Loucy (cell line): ENCODE measurements around the gene SPRR3.
"Not testable (repeated sequence)": the region's sequence is repeated elsewhere in the genome, so short reads cannot be mapped to it uniquely, and the experiment has no call there.

ENCODE experiments used
- H2AFZ ChIP-seq: fragments of 200-600 bp; sonication (generic); 2 replicates; pipeline ENCODE4 v1.6.0; 2016; ENCODE audit warnings: antibody characterized with exemption, mild to moderate bottlenecking, low read length, moderate library complexity
- H3F3A ChIP-seq: fragments of 200-600 bp; 2 replicates; pipeline ENCODE4 v1.6.0; 2016; ENCODE audit warnings: antibody characterized with exemption, low read depth, mild to moderate bottlenecking
- H3K27me3 ChIP-seq: fragments of 200-600 bp; sonication (generic); 2 replicates; pipeline ENCODE4 v1.6.1; 2014; ENCODE audit warnings: low read length, mild to moderate bottlenecking; ENCODE audit not compliant: insufficient read depth, poor library complexity, severe bottlenecking
- H3K36me3 ChIP-seq: fragments of 200-600 bp; sonication (generic); 2 replicates; pipeline ENCODE4 v1.6.1; 2016; ENCODE audit warnings: low read length; ENCODE audit not compliant: insufficient read depth
- H3K4me1 ChIP-seq: fragments of 200-600 bp; sonication (generic); 2 replicates; pipeline ENCODE4 v1.5.1; 2014; ENCODE audit warnings: low read length, mild to moderate bottlenecking; ENCODE audit not compliant: insufficient read depth, poor library complexity, severe bottlenecking
- H3K4me2 ChIP-seq: fragments of 200-600 bp; sonication (generic); 2 replicates; pipeline ENCODE4 v1.6.0; 2014; ENCODE audit warnings: antibody characterized with exemption, low read length, low read depth, mild to moderate bottlenecking; ENCODE audit not compliant: poor library complexity, severe bottlenecking
- H3K4me3 ChIP-seq: fragments of 200-600 bp; sonication (generic); 2 replicates; pipeline ENCODE4 v1.5.1; 2014; ENCODE audit warnings: low read length, mild to moderate bottlenecking, mixed read lengths; ENCODE audit not compliant: poor library complexity, severe bottlenecking
- H3K79me2 ChIP-seq: fragments of 200-600 bp; sonication (generic); 2 replicates; pipeline ENCODE4 v1.6.1; 2014; ENCODE audit warnings: low read length; ENCODE audit not compliant: insufficient read depth
- H3K9ac ChIP-seq: fragments of 200-600 bp; sonication (generic); 2 replicates; pipeline ENCODE4 v1.6.0; 2014; ENCODE audit warnings: mild to moderate bottlenecking, low read depth, low read length, moderate library complexity; ENCODE audit not compliant: poor library complexity, severe bottlenecking
- H3K9me2 ChIP-seq: fragments of 200-600 bp; sonication (generic); replicated peaks from 2 replicates; pipeline ENCODE4 v1.6.1; 2016; ENCODE audit warnings: low read depth, low read length, mixed read lengths
- H3K9me3 ChIP-seq: fragments of 200-600 bp; sonication (generic); 2 replicates; pipeline ENCODE4 v1.6.1; 2014; ENCODE audit warnings: mild to moderate bottlenecking, antibody characterized with exemption, low read length, low read depth; ENCODE audit not compliant: insufficient read depth
- H4K20me1 ChIP-seq: fragments of 200-600 bp; sonication (generic); 2 replicates; pipeline ENCODE4 v1.6.0; 2014; ENCODE audit warnings: antibody characterized with exemption, low read length, mild to moderate bottlenecking; ENCODE audit not compliant: insufficient read depth, poor library complexity, severe bottlenecking
- EZH2phosphoT487 ChIP-seq: fragments of 200-600 bp; IDR thresholded peaks from 2 replicates; pipeline ENCODE4 v1.6.1; 2018; ENCODE audit warnings: antibody characterized with exemption, mild to moderate bottlenecking, moderate library complexity, borderline replicate concordance
- TF ChIP-seq, protein P1 (sequence below): fragments of 200-600 bp; sonication (generic); conservative IDR thresholded peaks from 2 replicates; pipeline ENCODE4 v1.5.1; 2014; ENCODE audit warnings: mild to moderate bottlenecking, antibody characterized with exemption, low read length

SPRR3 gene

DNA sequence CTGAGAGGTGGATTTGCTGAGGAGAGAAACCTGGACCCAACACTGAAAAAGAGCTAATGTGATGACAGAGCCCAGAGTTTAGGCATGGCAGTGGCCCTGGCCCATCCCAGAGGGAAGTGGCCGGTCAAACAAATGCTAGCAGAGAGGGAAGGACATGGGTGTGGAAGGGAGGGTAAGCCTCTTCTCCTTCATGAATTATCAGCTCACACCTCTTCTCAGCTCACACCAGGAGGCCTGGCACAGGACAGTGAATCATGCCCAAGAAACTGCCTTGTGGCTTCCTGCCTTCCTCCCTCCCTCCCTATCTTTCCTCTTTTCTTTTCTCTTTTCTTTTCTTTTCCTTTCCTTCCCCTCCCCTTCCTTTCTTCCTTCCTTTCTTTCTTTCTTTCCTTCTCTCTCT is 1.3 kb upstream of the SPRR3 start:
- no peaks in the 10 kb centered on the region for H3K4me1 ChIP-seq
- H3F3A ChIP-seq: no peaks in the 10 kb centered on the region
- TF ChIP-seq, protein P1, sequence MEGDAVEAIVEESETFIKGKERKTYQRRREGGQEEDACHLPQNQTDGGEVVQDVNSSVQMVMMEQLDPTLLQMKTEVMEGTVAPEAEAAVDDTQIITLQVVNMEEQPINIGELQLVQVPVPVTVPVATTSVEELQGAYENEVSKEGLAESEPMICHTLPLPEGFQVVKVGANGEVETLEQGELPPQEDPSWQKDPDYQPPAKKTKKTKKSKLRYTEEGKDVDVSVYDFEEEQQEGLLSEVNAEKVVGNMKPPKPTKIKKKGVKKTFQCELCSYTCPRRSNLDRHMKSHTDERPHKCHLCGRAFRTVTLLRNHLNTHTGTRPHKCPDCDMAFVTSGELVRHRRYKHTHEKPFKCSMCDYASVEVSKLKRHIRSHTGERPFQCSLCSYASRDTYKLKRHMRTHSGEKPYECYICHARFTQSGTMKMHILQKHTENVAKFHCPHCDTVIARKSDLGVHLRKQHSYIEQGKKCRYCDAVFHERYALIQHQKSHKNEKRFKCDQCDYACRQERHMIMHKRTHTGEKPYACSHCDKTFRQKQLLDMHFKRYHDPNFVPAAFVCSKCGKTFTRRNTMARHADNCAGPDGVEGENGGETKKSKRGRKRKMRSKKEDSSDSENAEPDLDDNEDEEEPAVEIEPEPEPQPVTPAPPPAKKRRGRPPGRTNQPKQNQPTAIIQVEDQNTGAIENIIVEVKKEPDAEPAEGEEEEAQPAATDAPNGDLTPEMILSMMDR: no peak
- TF ChIP-seq EZH2phosphoT487: no peak
- no peak overlapping the region for H2AFZ ChIP-seq
- H3K9me2 ChIP-seq: no peaks in the 10 kb centered on the region
- H3K27me3 ChIP-seq: no peaks in the 10 kb centered on the region
- H3K4me3 ChIP-seq: no peak overlapping the region
- H3K9me3 ChIP-seq: no peaks in the 10 kb centered on the region
- no peaks in the 10 kb centered on the region for H3K36me3 ChIP-seq
- no peaks in the 10 kb centered on the region for H4K20me1 ChIP-seq
- no peak overlapping the region for H3K4me2 ChIP-seq
- no peaks in the 10 kb centered on the region for H3K79me2 ChIP-seq
- H3K9ac ChIP-seq: no peak overlapping the region

DNA sequence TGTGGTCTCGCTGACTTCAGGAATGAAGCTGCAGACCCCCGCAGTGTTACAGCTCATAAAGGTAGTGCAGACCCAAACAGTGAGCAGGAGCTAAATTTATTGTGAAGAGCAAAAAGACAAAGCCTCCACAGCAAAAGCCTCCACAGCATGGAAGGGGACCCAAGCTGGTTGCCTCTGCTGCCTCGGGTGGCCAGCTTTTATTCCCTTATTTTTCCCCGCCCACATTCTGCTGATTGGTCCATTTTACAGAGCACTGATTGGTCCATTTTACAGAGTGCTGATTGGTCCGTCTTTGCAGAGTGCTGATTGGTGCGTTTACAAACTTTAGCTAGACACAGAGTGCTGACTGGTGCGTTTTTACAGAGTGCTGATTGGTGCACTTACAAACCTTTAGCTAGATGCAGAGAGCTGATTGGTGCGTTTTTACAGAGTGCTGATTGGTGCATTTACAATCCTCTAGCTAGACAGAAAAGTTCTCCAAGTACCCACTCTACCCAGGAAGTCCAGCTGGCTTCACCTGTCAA is 9.7 kb downstream of the SPRR3 start:
- not testable (repeated sequence) for H2AFZ ChIP-seq, H3K4me1 ChIP-seq, H3K4me3 ChIP-seq, H3K9me3 ChIP-seq, H3K79me2 ChIP-seq, H3K4me2 ChIP-seq, H4K20me1 ChIP-seq, H3K27me3 ChIP-seq, H3F3A ChIP-seq, H3K9ac ChIP-seq, H3K36me3 ChIP-seq, H3K9me2 ChIP-seq

DNA sequence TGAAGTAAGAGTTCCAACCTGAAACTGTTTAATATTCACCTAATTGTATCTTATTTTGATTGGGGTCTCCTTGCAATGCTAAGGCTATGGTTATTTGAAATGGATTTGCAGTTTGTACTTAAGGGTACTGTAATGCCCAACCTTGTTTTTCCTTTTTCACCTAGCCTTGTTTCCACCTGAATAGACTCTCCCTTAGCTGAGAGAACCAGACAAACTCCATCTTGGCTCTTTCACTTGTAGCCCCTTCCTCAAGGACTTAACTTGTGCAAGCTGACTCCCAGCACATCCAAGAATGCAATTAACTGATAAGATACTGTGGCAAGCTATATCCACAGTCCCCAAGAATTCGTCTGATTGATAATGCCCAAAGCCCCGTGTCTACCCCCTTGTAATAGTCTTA is 20.3 kb downstream of the SPRR3 start:
- not testable (repeated sequence) for H3K9ac ChIP-seq, H3K79me2 ChIP-seq, H3K4me2 ChIP-seq, H3K4me3 ChIP-seq, H3F3A ChIP-seq, H2AFZ ChIP-seq, H3K36me3 ChIP-seq, H3K27me3 ChIP-seq, H3K9me3 ChIP-seq, H4K20me1 ChIP-seq, H3K4me1 ChIP-seq, H3K9me2 ChIP-seq

DNA sequence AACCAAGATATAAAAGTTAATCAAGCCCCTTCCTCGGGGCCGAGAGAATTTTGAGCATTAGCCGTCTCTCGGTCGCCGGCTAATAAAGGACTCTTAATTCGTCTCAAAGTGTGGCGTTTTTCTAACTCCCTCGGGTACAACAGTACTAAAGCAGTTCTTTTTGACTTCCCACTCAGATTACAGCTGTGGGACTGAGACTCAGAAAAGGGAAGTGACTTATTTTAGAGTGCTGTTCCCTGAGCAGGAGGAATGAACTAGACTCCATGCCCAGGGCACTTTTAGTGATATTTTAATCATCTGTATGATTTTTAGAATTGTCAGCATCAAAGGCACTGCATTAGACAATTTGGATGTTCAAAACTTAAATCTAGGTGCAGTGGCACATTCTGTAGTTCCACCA is 20.8 kb downstream of the SPRR3 start:
- H3K79me2 ChIP-seq, H3K4me1 ChIP-seq, H3K36me3 ChIP-seq, H3K4me3 ChIP-seq, H3K9me2 ChIP-seq, H2AFZ ChIP-seq, H3K9ac ChIP-seq, H3K27me3 ChIP-seq, H3F3A ChIP-seq, H4K20me1 ChIP-seq, H3K4me2 ChIP-seq, H3K9me3 ChIP-seq: not testable (repeated sequence)

DNA sequence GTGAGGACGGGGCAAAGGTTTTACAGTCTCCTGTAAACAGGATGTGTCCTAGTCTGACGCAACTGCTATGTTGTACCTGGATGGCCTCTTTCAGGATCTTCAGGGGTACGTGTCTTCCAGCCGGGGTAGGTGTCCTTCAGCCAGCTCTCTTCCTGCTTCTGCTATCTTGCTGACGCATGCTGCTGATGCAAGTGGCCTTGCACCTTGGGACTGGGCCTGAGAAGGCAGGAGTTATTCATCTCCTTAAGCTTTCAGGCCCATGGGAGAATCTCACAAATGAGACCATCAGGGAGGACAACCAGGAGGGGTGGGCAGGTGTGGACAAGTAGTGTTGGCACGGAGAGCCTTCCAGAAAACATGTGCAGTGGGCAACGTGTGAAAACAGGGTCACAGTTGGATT is 21.6 kb downstream of the SPRR3 start:
- H3K4me2 ChIP-seq: no peak overlapping the region
- H3K4me3 ChIP-seq: no peak overlapping the region
- H3K36me3 ChIP-seq: no peaks in the 10 kb centered on the region
- H3K9me2 ChIP-seq: no peaks in the 10 kb centered on the region
- TF ChIP-seq EZH2phosphoT487: no peak
- TF ChIP-seq, protein P1: no peak
- H3K79me2 ChIP-seq: no peaks in the 10 kb centered on the region
- no peaks in the 10 kb centered on the region for H3K4me1 ChIP-seq
- H3K9ac ChIP-seq: no peak overlapping the region
- H3F3A ChIP-seq: no peaks in the 10 kb centered on the region
- H3K9me3 ChIP-seq: no peaks in the 10 kb centered on the region
- H2AFZ ChIP-seq: no peak overlapping the region
- H3K27me3 ChIP-seq: no peaks in the 10 kb centered on the region
- no peaks in the 10 kb centered on the region for H4K20me1 ChIP-seq
